Ishikawa (cell line): ENCODE data around the gene PSMB2.

ENCODE experiments used
- CEBPB ChIP-seq: IDR thresholded peaks from 2 replicates; pipeline ENCODE4 v1.6.1; 2012
- EGR1 ChIP-seq: IDR thresholded peaks from 2 replicates; pipeline ENCODE4 v1.6.1; 2012
- EP300 ChIP-seq: IDR thresholded peaks from 2 replicates; pipeline ENCODE4 v1.6.1; 2012; ENCODE audit warnings: borderline replicate concordance
- FOXM1 ChIP-seq: IDR thresholded peaks from 2 replicates; pipeline ENCODE4 v1.6.1; 2012; ENCODE audit warnings: low read depth, borderline replicate concordance
- NFIC ChIP-seq: IDR thresholded peaks from 2 replicates; pipeline ENCODE4 v1.6.1; 2012
- RAD21 ChIP-seq: IDR thresholded peaks from 2 replicates; pipeline ENCODE4 v1.6.1; 2012; ENCODE audit warnings: low read depth
- TAF1 ChIP-seq: IDR thresholded peaks from 2 replicates; pipeline ENCODE4 v1.6.1; 2012; ENCODE audit warnings: low read depth, mild to moderate bottlenecking
- YY1 ChIP-seq: IDR thresholded peaks from 2 replicates; pipeline ENCODE4 v1.6.1; 2012; ENCODE audit warnings: low read depth
- ZBTB7A ChIP-seq: IDR thresholded peaks from 2 replicates; pipeline ENCODE4 v1.6.1; 2012; ENCODE audit warnings: low read depth
- TF ChIP-seq, protein P1 (sequence below): IDR thresholded peaks from 2 replicates; pipeline ENCODE4 v1.6.1; 2012
- TF ChIP-seq, protein P2 (sequence below): IDR thresholded peaks from 2 replicates; pipeline ENCODE4 v1.6.1; 2012; ENCODE audit warnings: low read depth, mild to moderate bottlenecking
- TF ChIP-seq, protein P3 (sequence below): IDR thresholded peaks from 2 replicates; pipeline ENCODE4 v1.6.1; 2012

DNA sequence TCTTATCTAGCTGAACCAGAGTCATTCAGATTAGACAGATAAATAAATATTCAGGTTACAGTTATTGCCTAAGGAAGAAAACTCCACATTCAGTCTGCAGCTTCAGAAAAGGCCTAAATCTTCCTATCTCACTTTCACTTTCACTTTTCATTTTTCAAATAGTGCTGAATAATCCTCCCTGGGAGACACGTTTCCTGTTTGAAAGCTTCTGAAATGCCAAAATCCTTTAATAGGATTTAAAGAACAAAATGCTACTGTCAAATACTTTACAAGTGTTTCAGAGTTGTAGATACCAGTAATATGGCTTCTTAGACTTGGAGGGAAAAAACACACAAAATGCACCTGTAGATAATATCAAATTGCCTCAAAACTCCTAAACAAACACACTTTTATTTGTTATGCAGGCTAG lies 3.9 kb downstream of the PSMB2 start:
- TF ChIP-seq NFIC (no peak), YY1 (no peak), EP300 (no peak), FOXM1 (no peak), ZBTB7A (no peak), TAF1 (no peak), CEBPB (no peak), RAD21 (no peak), EGR1 (no peak)
- TF ChIP-seq, protein P1, sequence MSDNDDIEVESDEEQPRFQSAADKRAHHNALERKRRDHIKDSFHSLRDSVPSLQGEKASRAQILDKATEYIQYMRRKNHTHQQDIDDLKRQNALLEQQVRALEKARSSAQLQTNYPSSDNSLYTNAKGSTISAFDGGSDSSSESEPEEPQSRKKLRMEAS: no peak
- TF ChIP-seq, protein P2, sequence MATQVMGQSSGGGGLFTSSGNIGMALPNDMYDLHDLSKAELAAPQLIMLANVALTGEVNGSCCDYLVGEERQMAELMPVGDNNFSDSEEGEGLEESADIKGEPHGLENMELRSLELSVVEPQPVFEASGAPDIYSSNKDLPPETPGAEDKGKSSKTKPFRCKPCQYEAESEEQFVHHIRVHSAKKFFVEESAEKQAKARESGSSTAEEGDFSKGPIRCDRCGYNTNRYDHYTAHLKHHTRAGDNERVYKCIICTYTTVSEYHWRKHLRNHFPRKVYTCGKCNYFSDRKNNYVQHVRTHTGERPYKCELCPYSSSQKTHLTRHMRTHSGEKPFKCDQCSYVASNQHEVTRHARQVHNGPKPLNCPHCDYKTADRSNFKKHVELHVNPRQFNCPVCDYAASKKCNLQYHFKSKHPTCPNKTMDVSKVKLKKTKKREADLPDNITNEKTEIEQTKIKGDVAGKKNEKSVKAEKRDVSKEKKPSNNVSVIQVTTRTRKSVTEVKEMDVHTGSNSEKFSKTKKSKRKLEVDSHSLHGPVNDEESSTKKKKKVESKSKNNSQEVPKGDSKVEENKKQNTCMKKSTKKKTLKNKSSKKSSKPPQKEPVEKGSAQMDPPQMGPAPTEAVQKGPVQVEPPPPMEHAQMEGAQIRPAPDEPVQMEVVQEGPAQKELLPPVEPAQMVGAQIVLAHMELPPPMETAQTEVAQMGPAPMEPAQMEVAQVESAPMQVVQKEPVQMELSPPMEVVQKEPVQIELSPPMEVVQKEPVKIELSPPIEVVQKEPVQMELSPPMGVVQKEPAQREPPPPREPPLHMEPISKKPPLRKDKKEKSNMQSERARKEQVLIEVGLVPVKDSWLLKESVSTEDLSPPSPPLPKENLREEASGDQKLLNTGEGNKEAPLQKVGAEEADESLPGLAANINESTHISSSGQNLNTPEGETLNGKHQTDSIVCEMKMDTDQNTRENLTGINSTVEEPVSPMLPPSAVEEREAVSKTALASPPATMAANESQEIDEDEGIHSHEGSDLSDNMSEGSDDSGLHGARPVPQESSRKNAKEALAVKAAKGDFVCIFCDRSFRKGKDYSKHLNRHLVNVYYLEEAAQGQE: no peak
- TF ChIP-seq, protein P3, sequence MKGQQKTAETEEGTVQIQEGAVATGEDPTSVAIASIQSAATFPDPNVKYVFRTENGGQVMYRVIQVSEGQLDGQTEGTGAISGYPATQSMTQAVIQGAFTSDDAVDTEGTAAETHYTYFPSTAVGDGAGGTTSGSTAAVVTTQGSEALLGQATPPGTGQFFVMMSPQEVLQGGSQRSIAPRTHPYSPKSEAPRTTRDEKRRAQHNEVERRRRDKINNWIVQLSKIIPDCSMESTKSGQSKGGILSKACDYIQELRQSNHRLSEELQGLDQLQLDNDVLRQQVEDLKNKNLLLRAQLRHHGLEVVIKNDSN: no peak
